Nucleus accumbens (tissue), 56 donors: ENCODE results near the gene CEP112.

Source experiments
- DNase-seq, 56 donors: peaks; one replicate each; lab custom pipeline; 2025; lab: John Stamatoyannopoulos, UW

Gene CEP112

DNA sequence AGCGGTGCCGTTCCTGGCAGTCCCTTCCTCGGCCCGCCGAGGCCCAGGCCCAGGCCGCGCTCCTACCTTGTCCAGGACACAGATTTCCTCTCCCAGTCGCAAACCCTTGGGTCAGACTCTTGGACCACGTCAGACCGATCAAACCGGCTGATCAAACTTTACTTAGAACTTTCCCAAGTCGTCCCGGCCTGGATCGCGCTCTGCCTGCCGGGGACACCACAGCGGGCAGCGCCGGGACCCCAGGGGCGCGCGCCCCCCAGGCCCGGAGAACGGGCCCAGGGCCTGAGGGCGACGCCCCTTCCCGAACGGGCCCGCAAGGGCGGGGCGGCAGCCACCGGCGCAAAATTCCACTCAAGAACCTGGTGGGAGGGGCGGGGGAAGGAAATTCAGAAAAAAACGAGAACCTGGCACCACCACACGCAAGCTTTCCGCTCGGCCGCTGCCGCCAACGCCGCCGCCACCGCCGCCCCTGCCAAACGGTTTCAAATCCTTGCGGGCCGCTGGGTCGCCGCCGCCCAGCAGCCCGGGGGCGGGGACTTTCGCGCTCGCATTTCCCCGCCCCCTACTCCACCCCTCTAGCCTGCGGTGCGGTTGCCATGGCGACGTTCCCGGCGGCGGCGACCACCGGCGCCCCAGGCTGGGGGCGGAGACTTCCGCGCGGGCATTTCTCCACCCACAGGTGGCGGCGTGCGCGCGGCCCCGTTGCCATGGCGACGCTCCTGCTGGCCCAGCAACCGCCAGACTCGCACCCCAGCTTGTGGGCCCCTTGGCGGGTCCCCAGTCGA lies at the start of gene CEP112:
Gene CEP112 (minus strand): TSS at position 541 of the 785 bp plus-strand sequence.
- peak in 42 of 56 donors; percentile 4 to 84 (median 40) for DNase-seq

DNA sequence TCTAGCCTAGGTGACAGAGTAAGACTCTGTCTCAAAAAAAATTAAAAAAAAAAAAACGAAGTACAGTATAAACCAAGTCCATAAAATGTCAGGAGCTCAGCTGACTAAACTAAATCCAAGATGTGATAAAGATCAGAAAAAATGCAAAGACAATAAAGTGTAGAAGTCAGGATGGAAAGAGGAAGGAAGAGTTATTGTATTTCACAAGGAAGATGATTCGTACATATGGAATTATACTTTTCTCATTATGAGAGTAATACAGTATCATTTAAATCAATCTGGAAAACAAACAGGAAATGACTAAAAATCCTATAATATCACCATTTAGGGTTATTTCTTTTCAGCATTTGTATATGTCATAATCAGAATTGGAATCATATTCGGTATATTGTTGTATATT lies 48.7 kb upstream of the CEP112 start:
- DNase-seq = no peak

DNA sequence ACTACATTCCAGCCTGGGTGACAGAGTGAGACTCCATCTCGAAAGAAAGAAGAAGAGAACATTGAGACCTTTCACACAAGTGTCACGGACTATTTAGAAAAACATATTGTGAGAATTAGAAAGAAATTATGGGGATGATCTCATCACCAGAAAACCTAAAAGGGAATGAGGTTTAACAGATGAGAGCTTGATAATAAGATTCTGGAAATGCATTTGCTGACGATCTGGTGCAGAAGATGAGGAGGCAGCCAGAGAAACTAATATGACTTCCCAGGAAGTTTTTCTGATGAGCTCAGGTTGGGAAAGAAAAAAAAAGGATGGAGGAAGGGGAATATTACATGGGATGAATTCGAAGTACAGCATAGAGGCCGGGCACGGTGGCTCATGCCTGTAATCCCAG lies 48.1 kb upstream of the CEP112 start:
- no peak for DNase-seq

DNA sequence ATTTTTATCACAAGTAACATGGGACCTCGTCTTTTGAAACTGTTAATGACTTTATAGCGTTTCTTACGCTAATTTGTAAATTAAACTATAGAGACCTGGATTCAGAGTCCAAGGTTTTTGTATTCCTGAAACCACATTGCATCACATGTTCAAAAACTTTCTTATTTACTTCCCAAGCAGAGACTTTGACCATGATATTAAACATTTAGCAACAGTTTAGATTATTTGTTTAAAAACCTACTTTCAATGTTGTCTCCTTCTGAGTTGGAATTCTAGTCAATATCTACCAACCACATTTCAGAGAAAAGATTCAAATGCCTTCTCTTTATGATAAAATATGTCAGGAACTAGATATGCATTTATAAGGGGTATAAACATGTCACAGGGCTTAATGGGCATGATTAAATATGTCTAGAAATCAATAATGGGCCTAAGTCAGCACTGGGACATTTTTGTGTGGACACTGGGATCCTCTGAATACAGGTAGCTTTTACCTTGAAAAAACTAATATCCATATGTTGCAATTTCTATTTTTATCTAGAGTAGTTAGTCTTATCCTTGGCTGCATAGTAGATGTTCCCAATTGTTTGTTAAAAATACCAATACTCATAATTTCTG lies 43.6 kb upstream of the CEP112 start:
- no peak for DNase-seq

DNA sequence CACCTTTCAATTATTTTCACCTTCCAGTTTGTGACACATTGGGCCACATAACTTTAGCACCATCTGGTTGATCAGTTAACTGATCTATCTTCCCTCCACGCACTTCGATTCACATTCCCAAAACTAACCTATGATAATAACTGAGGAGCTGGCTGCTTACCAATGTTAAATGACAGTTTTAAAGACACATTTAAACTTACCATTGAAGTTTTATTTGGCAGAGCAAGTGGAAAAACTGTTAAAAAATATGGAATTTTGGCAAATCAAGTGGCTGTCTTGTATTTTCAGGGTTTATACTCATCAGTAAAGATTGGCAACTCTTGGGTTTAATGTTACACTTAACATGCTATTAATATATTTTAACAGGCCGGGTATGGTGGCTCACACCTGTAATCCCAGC lies 42.7 kb upstream of the CEP112 start:
- DNase-seq = no peak

DNA sequence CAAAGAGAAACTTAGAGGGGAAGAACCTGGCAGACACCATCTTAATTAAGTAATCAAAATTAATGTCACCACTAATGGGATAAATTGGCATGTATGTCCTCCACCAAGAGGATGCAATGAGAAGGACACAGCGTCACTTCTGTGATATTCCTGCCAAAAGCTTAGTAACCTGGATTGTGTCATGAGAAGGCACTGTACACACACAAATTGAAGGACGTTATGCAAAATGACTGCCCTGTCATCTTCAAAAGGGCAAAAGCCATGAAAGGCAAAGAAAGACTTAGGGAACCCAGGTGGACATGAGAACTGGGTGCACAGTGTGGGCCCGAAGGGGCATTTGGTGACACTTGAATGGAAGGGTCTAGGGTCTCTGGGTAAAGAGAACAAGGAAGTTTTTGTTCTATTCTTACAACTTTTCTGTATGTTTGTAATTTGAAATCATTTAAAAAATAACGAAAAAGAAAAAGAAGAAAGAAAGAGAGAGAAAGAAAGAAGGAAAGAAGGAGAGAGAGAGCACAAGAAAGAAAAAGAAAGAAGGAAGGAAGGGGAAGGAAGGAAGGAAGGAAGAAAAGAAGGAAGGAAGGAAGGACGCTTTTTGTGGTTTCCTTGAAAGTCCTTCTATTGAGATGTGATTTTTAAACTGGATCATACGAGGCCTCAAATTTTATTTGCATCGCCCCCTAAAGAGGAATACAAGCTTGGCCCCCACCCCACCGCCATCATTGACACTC lies 41.3 kb upstream of the CEP112 start:
- no peak for DNase-seq

DNA sequence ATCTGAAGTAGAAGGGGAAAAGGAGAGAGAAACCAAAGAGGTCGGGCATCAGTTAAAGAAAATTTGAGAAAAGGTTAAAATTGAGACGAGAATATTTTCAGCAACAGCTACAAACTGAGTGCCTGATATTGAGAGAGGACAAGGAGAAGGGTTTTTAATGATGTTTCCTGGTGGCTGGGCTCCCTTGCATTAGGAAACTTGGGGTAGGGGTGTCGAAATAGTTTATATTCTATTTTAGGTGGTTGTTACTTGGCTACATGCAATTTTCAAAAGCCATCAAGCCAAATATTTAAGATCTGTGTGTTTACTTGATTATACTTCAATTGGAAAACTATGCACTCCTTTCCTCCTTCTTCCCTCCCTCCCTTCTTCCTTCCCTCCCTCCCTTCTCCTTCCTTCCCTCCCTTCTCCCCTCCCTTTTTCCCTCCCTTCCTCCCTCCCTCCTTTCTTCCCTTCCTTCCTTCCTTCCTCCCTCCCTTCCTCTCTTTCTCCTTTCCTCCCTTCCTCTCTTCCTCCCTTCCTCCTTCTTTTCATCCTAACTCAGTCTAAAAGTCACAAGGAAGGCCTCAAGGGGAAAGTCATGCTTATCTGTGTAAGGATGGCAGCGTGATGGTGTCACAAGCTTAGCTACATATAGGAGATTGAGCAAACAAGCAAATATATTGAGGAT lies 39.1 kb upstream of the CEP112 start:
- DNase-seq = no peak

DNA sequence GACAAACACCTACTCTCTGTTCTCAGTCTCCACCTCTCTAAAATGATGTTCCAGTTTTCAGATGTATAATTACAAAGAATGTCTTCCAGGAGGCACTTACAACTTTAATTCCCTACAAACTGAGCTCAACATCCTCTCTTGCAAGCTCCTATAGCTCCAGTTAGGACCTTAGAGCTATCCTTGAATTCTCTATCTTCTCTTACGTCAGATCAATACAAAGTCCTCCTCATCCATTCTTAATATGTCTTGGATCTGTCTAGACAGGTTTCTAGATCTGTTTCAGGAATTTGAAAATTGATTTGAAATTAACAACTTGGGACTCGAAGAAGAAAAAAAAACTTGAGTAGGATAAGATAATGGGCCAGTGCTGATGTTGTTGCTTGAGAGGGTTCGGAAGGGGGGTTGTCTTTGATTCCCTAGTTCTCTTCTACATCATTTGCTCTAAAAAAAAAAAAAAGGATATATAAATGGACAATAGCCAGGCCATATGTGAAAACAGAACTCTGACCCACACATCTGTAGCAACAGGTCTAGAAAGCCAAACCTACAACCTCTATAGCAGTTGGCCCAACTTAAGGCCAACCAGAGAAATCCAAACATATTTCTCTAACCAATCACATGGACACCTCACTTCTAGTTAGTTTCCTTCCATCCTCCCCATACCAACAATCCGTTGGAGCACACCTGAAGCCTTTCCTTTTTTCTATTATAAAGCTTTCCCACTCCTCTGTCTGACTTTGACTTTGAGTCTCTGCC lies 38.0 kb upstream of the CEP112 start:
- DNase-seq = no peak

DNA sequence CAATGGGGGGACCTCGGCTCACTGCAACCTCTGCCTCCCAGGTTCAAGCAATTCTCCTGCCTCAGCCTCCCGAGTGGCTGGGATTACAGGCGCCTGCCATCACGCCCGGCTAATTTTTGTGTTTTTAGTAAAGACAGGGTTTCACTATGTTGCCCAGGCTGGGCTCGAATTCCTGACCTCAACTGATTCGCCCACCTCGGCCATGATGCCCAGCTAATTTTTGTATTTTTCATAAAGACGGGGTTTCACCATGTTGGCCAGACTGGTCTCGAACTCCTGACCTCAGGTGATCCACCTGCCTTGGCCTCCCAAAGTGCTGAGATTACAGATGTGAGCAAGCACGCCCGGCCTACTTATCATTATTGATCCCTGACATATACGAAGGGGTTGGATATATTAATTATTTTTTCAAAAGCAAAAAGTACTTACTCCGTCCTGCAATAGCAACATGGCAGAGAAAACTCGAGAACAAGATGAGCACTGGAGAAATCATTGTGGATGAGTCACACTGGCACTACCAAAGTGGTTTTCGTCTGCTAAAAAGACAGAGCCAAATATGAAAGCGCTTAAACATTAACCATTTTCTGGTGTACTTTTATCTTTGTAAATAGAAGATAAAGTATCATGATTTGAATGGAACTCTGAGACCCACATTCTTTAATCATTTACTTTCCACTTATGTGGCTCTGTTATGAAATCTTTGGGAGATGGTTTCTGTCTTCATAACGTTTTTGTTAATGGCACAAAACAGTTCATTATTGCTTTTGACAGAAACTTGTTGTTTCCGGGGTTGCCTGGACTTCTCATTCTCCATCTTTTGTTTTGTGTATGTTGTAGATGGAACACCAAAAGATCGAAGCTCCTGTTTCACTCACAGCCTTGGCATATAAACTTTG lies 37.2 kb upstream of the CEP112 start, which contains the start of gene APOH:
Gene APOH (minus strand): TSS at position 529 of the 896 bp plus-strand sequence. CDS start 36 bp downstream, at position 493.
- DNase-seq = no peak

DNA sequence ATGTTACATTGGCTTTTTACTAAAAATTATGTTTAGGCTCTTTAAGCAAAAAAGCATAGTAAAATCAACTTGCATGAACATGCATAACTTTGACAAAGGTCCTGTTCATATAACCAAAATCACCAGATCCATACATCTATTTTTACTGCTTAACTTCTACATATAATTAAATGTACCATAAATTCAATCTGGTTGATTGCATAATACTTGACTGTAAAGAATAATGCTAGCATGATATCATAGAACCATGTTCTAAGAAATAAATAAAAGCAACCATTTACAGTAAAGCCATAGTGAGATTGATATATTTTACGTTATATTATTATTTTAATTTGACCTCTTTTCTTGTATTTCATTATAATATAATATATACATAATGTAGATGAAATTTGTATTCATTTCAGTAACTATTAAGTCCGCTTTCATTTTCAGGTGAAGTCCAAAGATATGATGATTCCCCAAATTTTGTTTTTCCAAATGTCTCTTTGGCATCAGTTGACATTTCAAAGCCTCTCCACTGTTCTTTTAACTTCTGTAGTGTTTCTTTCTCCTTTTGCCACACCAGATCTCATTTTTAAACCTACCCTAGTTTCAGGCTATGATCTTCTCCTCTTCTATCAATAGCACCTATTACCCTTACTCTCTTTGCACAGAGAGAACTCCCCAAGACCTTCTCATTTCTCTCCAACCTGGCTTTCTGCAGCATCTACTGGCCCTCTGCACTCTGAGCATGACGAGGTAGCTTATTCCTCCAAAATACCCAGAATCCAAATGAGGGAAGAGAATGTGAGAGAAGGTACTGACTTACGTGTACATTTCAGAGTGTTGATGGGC lies 35.5 kb upstream of the CEP112 start:
- DNase-seq = no peak

DNA sequence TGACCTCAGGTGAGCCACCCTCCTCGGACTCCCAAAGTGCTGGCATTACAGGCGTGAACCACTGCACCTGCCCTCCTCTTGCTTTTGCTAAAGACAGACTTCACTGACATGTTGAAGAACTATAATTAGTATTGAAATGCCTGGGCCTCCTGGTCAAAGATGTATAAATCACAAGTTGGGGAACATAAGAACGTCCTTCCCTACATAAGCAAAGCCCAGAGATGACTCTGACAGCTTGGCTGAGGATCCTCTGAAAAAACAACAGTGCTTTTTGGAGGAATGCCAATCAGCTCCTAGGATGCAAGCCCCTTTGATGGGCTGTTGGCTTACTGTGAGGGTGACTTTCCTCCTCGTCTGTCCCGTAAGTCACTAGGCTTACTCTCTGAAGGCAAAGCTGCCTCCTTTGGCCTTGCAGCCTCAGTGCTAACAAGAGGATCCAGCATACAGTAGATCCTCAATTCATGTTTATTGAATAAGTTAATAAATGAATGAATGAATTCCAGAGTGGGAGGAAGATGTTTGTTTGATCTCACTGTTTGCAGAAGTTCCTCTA lies 30.9 kb upstream of the CEP112 start:
- DNase-seq = no peak

DNA sequence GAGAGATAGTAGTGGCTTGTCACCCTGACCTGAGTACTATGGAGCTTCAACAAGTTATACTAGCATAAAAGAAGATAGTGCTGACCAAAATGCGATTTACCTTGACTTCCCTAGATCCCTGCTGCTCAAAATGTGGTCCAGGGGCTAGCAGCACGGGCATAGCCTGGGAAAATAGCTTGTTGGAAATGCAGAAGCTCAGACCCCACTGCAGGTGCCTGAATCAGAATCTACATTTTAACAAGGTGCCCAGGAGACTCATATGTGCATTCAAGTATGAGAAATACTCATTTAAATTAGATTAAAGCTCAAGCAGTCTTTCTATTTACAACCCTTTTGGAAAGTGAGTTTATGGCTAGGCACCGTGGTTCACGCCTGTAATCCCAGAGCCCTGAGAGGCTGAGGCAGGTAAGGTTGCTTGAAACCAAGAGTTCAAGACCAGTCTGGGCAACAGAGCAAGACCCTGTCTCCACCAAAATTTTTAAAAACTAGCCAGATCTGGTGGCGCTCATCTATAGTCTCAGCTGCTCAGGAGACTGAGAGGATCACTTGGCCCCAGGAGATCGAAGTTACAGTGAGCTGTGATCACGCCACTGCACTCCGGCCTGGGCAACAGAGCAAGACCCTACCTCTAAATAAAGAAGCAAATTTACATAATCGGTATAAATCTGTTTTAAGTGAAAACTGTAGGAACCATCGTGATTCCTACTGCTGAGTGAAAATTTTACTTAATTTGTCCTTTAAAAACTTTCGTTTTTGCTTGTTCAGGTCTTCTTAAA lies 30.0 kb upstream of the CEP112 start:
- DNase-seq = no peak

DNA sequence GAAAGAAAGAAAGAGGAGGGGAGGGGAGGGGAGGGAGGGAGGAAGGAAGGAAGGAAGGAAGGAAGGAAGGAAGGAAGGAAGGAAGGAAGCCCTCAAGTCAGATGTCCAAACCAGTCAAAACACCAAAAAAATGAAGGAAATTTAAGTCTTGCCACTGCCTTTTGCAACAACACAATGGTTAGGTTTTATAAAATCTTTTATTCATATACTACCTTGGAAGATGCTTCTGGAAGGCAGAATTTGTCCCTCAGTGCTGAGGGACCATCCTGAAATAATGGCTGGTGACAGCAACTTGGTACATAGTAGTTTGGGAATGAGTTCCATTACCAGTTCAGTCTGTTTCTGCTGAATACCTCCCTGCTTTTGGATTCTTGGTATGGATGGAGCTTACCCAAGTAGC lies 29.4 kb upstream of the CEP112 start:
- DNase-seq = no peak

DNA sequence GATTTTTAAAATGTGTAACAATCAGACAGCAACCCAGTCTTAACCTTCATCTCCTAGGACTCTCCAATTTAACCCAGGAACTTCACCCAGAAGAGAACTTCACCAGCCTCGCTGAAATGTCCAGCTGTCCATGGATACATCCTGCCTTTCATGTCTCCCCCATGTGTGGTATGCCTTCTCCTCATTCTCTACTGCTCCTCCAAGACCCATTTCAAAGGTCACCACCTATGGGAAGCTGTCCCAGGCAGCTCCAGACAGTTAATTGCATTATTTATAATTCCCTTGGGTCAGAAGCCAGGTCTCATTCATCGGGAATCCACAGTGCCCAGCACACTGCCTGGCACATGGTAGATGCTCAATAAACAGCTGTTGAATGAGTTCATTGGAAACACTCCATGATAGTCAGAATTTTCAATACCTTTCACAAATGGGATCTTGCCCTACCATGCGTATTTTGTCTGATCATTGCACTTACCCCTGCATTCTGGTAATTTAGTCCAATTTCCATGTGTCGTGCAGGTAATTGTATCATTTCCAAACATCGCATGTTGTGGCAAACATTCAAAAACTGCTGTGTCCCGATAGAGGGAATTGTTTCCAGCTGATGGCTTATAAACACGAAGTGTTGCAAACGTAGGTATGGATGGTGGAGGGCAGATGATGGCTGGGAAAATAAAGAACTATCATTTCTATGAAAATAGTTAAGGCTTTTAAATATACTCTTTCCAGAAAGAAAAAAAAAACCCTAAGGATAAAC lies 28.3 kb upstream of the CEP112 start:
- DNase-seq = no peak

DNA sequence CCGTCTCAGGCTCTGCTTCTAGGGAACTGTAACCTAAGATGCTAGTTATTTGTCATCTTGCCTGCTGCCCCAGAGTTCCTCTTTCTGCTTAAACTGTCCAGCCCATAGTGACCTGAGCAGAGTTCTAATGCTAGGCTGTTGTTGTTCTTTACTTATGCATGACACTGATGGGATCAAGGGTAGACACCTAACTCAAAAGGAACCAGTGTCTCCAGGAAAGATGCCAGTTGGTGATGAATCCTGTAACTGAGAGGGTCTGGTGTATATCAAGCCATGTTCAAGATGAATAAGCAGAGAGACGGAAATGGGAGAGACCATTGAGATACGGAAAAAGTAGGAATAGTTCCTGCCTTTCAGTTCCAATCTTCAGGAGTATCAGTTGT lies 23.6 kb upstream of the CEP112 start:
- DNase-seq = no peak

DNA sequence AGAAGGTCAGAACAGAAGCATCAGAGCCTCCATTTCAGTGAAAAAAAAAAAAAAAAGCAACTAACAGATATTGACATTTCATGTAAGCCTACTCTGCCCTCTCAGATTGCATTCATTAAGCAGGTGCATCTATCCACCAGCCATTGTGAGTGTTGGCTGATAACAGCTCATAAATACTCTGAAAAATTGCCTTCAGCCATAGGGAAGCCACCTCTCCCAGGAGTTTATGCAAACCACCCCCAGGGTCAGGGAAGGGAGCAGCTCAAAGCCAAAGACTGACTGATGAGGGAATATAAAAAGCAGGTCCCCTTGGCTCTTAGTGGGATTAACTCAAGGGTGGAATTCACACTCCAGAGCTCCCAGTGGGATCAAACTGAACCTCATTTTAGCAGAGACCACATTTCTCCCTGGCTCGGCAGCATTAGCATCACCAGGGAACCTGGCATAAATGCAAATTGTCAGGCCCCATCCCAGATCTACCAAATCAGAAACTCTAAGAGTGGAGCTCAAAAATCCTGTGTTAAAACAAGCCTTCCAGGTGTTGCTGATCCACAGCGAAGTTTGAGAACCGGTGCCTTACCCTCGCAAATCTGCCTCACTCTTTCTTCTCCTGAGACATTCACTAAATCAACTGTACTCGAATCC lies 23.1 kb upstream of the CEP112 start:
- DNase-seq = no peak
